OCI-LY7 (cell line): ENCODE results near the gene NEU2. TPM values are rescaled to one million over a fixed set of nuclear protein-coding genes. Genes with fewer than 3 reads are reported as not detected.

ENCODE experiments used
- BruUV-seq: library from RNA; stranded (reverse); fragments of 400-500 nt; replicated peaks from 2 replicates; lab custom pipeline; 2021; lab: Mats Ljungman, UMichigan
- CTCF ChIA-PET: fragments of 300-600 bp; sonication (Branson Sonifier 250); formaldehyde crosslinking; loops from one replicate; lab custom pipeline; 2022; ENCODE audit warnings: antibody characterized with exemption; ENCODE audit not compliant: unreplicated experiment; lab: Charles Lee
- POLR2A ChIA-PET: fragments of 300-600 bp; sonication (Branson Sonifier 250); formaldehyde crosslinking; loops from one replicate; lab custom pipeline; 2022; ENCODE audit warnings: antibody characterized with exemption; lab: Charles Lee
- DNase-seq: peaks from one replicate; pipeline ENCODE4 v3.0.0-alpha.2; 2015; ENCODE audit warnings: low spot score
- H2AFZ ChIP-seq: fragments of 200-600 bp; sonication (generic), shearing (Covaris generic); 2 replicates; pipeline ENCODE4 v1.6.1; 2014; ENCODE audit warnings: mild to moderate bottlenecking, antibody characterized with exemption, low read length, moderate library complexity
- H3K27ac ChIP-seq: fragments of 200-600 bp; sonication (generic); 2 replicates; pipeline ENCODE4 v1.5.1; 2014; ENCODE audit warnings: mixed run types, low read depth, mild to moderate bottlenecking, moderate library complexity, low read length, inconsistent platforms; ENCODE audit not compliant: poor library complexity, severe bottlenecking
- H3K36me3 ChIP-seq: fragments of 200-600 bp; sonication (generic); 2 replicates; pipeline ENCODE4 v1.6.1; 2014; ENCODE audit warnings: mild to moderate bottlenecking, antibody characterized with exemption, low read length, moderate library complexity, mixed read lengths; ENCODE audit not compliant: insufficient read depth
- H3K4me1 ChIP-seq: fragments of 200-600 bp; sonication (generic); 2 replicates; pipeline ENCODE4 v1.5.1; 2014; ENCODE audit warnings: mild to moderate bottlenecking, low read length; ENCODE audit not compliant: insufficient read depth, poor library complexity, severe bottlenecking
- H3K4me2 ChIP-seq: fragments of 200-600 bp; sonication (generic); 2 replicates; pipeline ENCODE4 v1.6.1; 2014; ENCODE audit warnings: mild to moderate bottlenecking, low read length
- H3K4me3 ChIP-seq: fragments of 200-600 bp; sonication (generic); 2 replicates; pipeline ENCODE4 v1.5.1; 2014; ENCODE audit warnings: mild to moderate bottlenecking, low read depth, low read length; ENCODE audit not compliant: poor library complexity, severe bottlenecking
- H3K79me2 ChIP-seq: fragments of 200-600 bp; sonication (generic); 2 replicates; pipeline ENCODE4 v1.6.1; 2016; ENCODE audit warnings: low read depth, mild to moderate bottlenecking, low read length, moderate library complexity, mixed read lengths; ENCODE audit not compliant: insufficient read depth
- H3K9me2 ChIP-seq: fragments of 200-600 bp; sonication (generic); 2 replicates; pipeline ENCODE4 v1.6.1; 2016; ENCODE audit warnings: mild to moderate bottlenecking, low read length, mixed read lengths; ENCODE audit not compliant: insufficient read depth
- H3K9me3 ChIP-seq: fragments of 200-600 bp; sonication (generic); 2 replicates; pipeline ENCODE4 v1.6.1; 2014; ENCODE audit warnings: mild to moderate bottlenecking, mixed run types, low read length, mixed read lengths
- H4K20me1 ChIP-seq: fragments of 200-600 bp; sonication (generic); 2 replicates; pipeline ENCODE4 v1.6.1; 2014; ENCODE audit warnings: mild to moderate bottlenecking, antibody characterized with exemption, low read length, moderate library complexity, mixed read lengths; ENCODE audit not compliant: insufficient read depth
- CTCF ChIP-seq: fragments of 200-600 bp; sonication (generic); conservative IDR thresholded peaks from 2 replicates; pipeline ENCODE4 v1.5.1; 2014; ENCODE audit warnings: mild to moderate bottlenecking, antibody characterized with exemption, low read length, moderate library complexity, mixed read lengths
- EZH2phosphoT487 ChIP-seq: fragments of 200-600 bp; sonication (generic); IDR thresholded peaks from 2 replicates; pipeline ENCODE4 v1.6.1; 2018; ENCODE audit warnings: low read depth, borderline replicate concordance, mild to moderate bottlenecking, mixed run types, antibody characterized with exemption, low read length, moderate library complexity, mixed read lengths
- intact Hi-C: fragments of 100-400 bp; cut with micrococcal nuclease; formaldehyde crosslinking; loops from one replicate; pipeline ENCODE4 v1.10.0; 2022; ENCODE audit not compliant: unreplicated experiment
- total RNA-seq, 2 experiments: library from RNA; depleted of rRNA in 1 of 2; stranded (reverse); fragments of >200 nt in 1 of 2; shearing (Covaris generic) in 1 of 2; gene quantifications; 2 replicates each; pipeline ENCODE4 v1.2.3, GENCODE V29; 2014 to 2022

NEU2 gene
- total RNA-seq, 2 experiments from 2014 or later, result not detected

DNA sequence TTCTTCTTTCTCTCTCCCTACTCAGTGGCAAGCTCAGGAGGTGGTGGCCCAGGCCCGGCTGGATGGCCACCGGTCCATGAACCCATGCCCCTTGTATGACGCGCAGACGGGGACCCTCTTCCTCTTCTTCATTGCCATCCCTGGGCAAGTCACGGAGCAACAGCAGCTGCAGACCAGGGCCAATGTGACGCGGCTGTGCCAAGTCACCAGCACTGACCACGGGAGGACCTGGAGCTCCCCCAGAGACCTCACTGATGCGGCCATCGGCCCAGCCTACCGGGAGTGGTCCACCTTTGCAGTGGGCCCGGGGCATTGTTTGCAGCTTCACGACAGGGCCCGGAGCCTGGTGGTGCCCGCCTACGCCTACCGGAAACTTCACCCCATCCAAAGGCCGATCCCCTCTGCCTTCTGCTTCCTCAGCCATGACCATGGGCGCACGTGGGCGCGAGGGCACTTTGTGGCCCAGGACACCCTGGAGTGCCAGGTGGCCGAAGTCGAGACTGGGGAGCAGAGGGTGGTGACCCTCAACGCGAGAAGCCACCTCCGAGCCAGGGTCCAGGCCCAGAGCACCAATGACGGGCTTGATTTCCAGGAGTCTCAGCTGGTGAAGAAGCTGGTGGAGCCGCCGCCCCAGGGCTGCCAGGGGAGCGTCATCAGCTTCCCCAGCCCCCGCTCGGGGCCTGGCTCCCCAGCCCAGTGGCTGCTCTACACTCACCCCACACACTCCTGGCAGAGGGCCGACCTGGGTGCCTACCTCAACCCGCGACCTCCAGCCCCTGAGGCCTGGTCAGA, 1.8 kb downstream of the NEU2 start:
- Histone ChIP-seq H3K9me2 (no peaks in the 10 kb centered on the region), H4K20me1 (no peaks in the 10 kb centered on the region), H3K9me3 (no peaks in the 10 kb centered on the region), H3K4me3 (no peak overlapping the region), H3K4me2 (no peak overlapping the region), H3K79me2 (no peaks in the 10 kb centered on the region), H3K4me1 (no peaks in the 10 kb centered on the region), H3K36me3 (no peaks in the 10 kb centered on the region), H3K27ac (no peak overlapping the region), H2AFZ (no peak overlapping the region)
- TF ChIP-seq EZH2phosphoT487 (no peak), CTCF (no peak)
- no TSS peak for BruUV-seq
- DNase-seq, result no peak
- intact Hi-C loops, result no loop called here
- ChIA-PET POLR2A (no interaction called here), CTCF (no interaction called here)

GRCh38 chr2:233035426-233036161, 3.1 kb downstream of the NEU2 start:
- intact Hi-C loops, result no loop called here
- H3K4me2 ChIP-seq, result no peak overlapping the region
- no TSS peak for BruUV-seq

More at GRCh38 chr2:233035426-233036161, 3.1 kb downstream of the NEU2 start:
- ChIA-PET CTCF (no interaction called here), POLR2A (no interaction called here)
- H2AFZ ChIP-seq, result no peak overlapping the region
- H3K36me3 ChIP-seq, result no peaks in the 10 kb centered on the region
- H3K4me3 ChIP-seq, result no peak overlapping the region
- H3K4me1 ChIP-seq, result no peaks in the 10 kb centered on the region
- no peaks in the 10 kb centered on the region for H3K9me3 ChIP-seq
- no peak for DNase-seq
- H3K27ac ChIP-seq, result no peak overlapping the region
- TF ChIP-seq CTCF (no peak), EZH2phosphoT487 (no peak)
- no peaks in the 10 kb centered on the region for H3K9me2 ChIP-seq
- no peaks in the 10 kb centered on the region for H3K79me2 ChIP-seq
- no peaks in the 10 kb centered on the region for H4K20me1 ChIP-seq
